Smooth muscle cell (in vitro differentiated cells): Measurements from ENCODE around the gene ZNF219. TPM values are rescaled to one million over a fixed set of nuclear protein-coding genes. Genes with fewer than 3 reads are reported as not detected.

ENCODE experiments used
- DNase-seq: peaks from one replicate; lab custom pipeline; 2025; ENCODE audit not compliant: unreplicated experiment; lab: John Stamatoyannopoulos, UW
- H2AFZ ChIP-seq: fragments of 200-600 bp; sonication (generic); 2 replicates; pipeline ENCODE4 v1.6.0; 2016; ENCODE audit warnings: antibody characterized with exemption, low read depth, mild to moderate bottlenecking
- H3F3A ChIP-seq: fragments of 200-600 bp; sonication (generic); 2 replicates; pipeline ENCODE4 v1.6.0; 2017; ENCODE audit warnings: antibody characterized with exemption, low read depth
- H3K27ac ChIP-seq: fragments of 200-600 bp; sonication (generic); 2 replicates; pipeline ENCODE4 v1.5.1; 2016; ENCODE audit warnings: low read depth, mild to moderate bottlenecking
- H3K27me3 ChIP-seq: fragments of 200-600 bp; sonication (generic); 2 replicates; pipeline ENCODE4 v1.6.1; 2016; ENCODE audit warnings: low read depth, mild to moderate bottlenecking
- H3K36me3 ChIP-seq: fragments of 200-600 bp; sonication (generic); 2 replicates; pipeline ENCODE4 v1.5.1; 2016; ENCODE audit warnings: low read depth
- H3K4me1 ChIP-seq: fragments of 200-600 bp; sonication (generic); 2 replicates; pipeline ENCODE4 v1.5.1; 2016; ENCODE audit warnings: low read depth
- H3K4me2 ChIP-seq: fragments of 200-600 bp; sonication (generic); 2 replicates; pipeline ENCODE4 v1.6.0; 2016; ENCODE audit warnings: mild to moderate bottlenecking
- H3K4me3 ChIP-seq: fragments of 200-600 bp; sonication (generic); 2 replicates; pipeline ENCODE4 v1.5.1; 2016; ENCODE audit warnings: mild to moderate bottlenecking
- H3K79me2 ChIP-seq: fragments of 200-600 bp; sonication (generic); 2 replicates; pipeline ENCODE4 v1.6.0; 2016; ENCODE audit warnings: low read depth, mild to moderate bottlenecking
- H3K9ac ChIP-seq: fragments of 200-600 bp; sonication (generic); 2 replicates; pipeline ENCODE4 v1.6.0; 2016; ENCODE audit warnings: low read depth
- H3K9me3 ChIP-seq: fragments of 200-600 bp; sonication (generic); replicated peaks from 2 replicates; pipeline ENCODE4 v1.5.1; 2016; ENCODE audit warnings: low read depth
- H4K20me1 ChIP-seq: fragments of 200-600 bp; sonication (generic); 2 replicates; pipeline ENCODE4 v1.6.0; 2016; ENCODE audit warnings: low read depth
- CTCF ChIP-seq: fragments of 200-600 bp; sonication (generic); IDR thresholded peaks from 2 replicates; pipeline ENCODE4 v1.5.1; 2017; ENCODE audit warnings: borderline replicate concordance, mild to moderate bottlenecking, antibody characterized with exemption; ENCODE audit not compliant: insufficient read depth, poor library complexity, severe bottlenecking
- WGBS: methylation state at CpG from one replicate; pipeline ENCODE4 v1.1.7; 2016; ENCODE audit warnings: low lambda C conversion rate; 5-methylcytosine and 5-hydroxymethylcytosine counted together
- polyA plus RNA-seq: library from polyadenylated mRNA; unstranded; fragments of >200 nt; fragmentation: Nextera tagmentation; extraction: Ambion mirVana; gene quantifications from 2 replicates; pipeline ENCODE4 v1.2.1, GENCODE V29; 2016
- total RNA-seq: library from RNA; depleted of rRNA; stranded (reverse); fragments of >200 nt; gene quantifications from 2 replicates; pipeline ENCODE4 v1.2.3, GENCODE V29; 2014

Gene ZNF219
- total and polyA plus RNA-seq, 2 experiments from 2014 or later, result 8.8 to 10.0 TPM

DNA sequence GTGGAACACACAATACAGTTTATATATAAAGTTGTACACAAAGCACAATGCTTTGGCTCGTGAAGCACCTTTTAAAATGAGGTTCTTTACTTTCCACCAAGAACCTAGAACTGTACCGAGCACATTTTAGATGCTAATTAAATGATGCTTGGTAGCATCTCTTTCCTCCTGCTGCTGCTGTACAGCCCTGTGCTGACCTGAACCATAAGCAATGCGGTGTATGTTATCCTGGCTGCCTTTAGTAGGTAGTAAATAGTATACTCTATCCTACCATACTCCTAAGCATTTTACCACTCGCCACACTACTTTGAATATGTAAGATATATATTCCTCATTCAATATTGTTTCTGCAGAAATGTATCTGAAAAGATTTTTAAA is 43.7 kb downstream of the ZNF219 start:
- H3K79me2 ChIP-seq, result no peaks in the 10 kb centered on the region
- H3K4me1 ChIP-seq, result no peaks in the 10 kb centered on the region
- no peak for DNase-seq

DNA sequence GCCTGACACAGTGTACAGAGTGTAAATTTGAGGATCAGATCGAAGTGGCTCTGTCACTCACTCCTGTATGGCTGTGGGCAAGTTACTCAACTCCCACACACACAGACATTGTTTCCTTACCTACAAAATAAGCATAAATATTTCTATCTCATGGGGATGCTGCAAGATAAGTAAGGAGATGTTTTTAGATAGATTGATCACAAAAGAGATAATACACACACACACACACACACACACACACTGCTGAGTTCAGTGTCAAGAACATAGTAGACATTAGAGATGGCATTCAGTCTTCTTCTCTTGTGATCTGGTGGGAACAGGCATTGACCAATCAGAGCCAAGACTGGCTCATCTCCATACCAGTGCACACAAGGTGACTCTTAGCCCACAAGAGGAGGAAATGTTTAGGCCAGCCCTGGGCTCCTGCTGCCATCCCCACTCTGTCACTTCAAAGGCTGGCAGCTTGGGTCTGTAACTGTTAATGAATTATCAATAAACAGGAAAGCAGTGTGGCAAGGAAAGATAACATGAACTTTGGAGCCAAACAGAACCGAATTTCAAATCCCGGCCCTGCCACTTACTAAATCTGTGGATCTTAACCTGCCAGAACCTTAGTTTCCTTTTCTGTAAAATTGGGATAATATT is 44.2 kb downstream of the ZNF219 start:
- no peak overlapping the region for H3K4me2 ChIP-seq
- H3K27me3 ChIP-seq, result no peaks in the 10 kb centered on the region
- H3K36me3 ChIP-seq, result no peaks in the 10 kb centered on the region
- no peak overlapping the region for H3K27ac ChIP-seq
- H3K4me1 ChIP-seq, result no peaks in the 10 kb centered on the region
- 85% methylated on average over 3 of the region's 3 CpGs for WGBS
- TF ChIP-seq CTCF, result no peak
- H2AFZ ChIP-seq, result no peak overlapping the region
- H3K9me3 ChIP-seq, result no peaks in the 10 kb centered on the region
- DNase-seq, result no peak
- no peaks in the 10 kb centered on the region for H3K79me2 ChIP-seq
- H3F3A ChIP-seq, result peaks cover 10% of the 10 kb centered on the region
- H3K9ac ChIP-seq, result no peak overlapping the region
- H4K20me1 ChIP-seq, result no peaks in the 10 kb centered on the region
- H3K4me3 ChIP-seq, result no peak overlapping the region

More for the DNA sequence above, 43.7 kb downstream of the ZNF219 start:
- H3K36me3 ChIP-seq, result no peaks in the 10 kb centered on the region
- H2AFZ ChIP-seq, result no peak overlapping the region
- peaks cover 5% of the 10 kb centered on the region for H3F3A ChIP-seq
- no peaks in the 10 kb centered on the region for H4K20me1 ChIP-seq
- H3K9ac ChIP-seq, result no peak overlapping the region
- no peak for TF ChIP-seq CTCF
- H3K27ac ChIP-seq, result no peak overlapping the region
- H3K27me3 ChIP-seq, result no peaks in the 10 kb centered on the region
- H3K4me2 ChIP-seq, result no peak overlapping the region
- H3K4me3 ChIP-seq, result no peak overlapping the region
- 95% methylated on average over 4 of the region's 4 CpGs for WGBS
- H3K9me3 ChIP-seq, result no peaks in the 10 kb centered on the region

- DNase-seq, result no peak
- Histone ChIP-seq H3K27ac (no peak overlapping the region), H3K4me3 (no peak overlapping the region), H3K79me2 (no peaks in the 10 kb centered on the region), H3K4me1 (no peaks in the 10 kb centered on the region), H3K36me3 (no peaks in the 10 kb centered on the region), H3F3A (peaks cover 9% of the 10 kb centered on the region), H3K9me3 (no peaks in the 10 kb centered on the region), H4K20me1 (no peaks in the 10 kb centered on the region), H3K4me2 (no peak overlapping the region), H3K9ac (no peak overlapping the region), H3K27me3 (no peaks in the 10 kb centered on the region), H2AFZ (no peak overlapping the region)
- WGBS, result 94% methylated on average over 20 of the region's 20 CpGs
- TF ChIP-seq CTCF, result no peak
These were observed 45.0 kb downstream of the ZNF219 start for GRCh38 chr14:21053184-21054122.
